Measurements from ENCODE around the gene ACAP2. TPM values are rescaled to one million over a fixed set of nuclear protein-coding genes. Genes with fewer than 3 reads are reported as not detected.

Gene ACAP2
- total RNA-seq, 1 donor from 2014 or later, result 76.6 TPM

GRCh38 chr3:195259475-195260279, 183.1 kb downstream of the ACAP2 start:
- peak; percentile 85 for DNase-seq

GRCh38 chr3:195259154-195259474, 183.7 kb downstream of the ACAP2 start:
- peak; percentile 33 for DNase-seq

GRCh38 chr3:195258449-195259153, 184.2 kb downstream of the ACAP2 start:
- no peak for DNase-seq

DNA sequence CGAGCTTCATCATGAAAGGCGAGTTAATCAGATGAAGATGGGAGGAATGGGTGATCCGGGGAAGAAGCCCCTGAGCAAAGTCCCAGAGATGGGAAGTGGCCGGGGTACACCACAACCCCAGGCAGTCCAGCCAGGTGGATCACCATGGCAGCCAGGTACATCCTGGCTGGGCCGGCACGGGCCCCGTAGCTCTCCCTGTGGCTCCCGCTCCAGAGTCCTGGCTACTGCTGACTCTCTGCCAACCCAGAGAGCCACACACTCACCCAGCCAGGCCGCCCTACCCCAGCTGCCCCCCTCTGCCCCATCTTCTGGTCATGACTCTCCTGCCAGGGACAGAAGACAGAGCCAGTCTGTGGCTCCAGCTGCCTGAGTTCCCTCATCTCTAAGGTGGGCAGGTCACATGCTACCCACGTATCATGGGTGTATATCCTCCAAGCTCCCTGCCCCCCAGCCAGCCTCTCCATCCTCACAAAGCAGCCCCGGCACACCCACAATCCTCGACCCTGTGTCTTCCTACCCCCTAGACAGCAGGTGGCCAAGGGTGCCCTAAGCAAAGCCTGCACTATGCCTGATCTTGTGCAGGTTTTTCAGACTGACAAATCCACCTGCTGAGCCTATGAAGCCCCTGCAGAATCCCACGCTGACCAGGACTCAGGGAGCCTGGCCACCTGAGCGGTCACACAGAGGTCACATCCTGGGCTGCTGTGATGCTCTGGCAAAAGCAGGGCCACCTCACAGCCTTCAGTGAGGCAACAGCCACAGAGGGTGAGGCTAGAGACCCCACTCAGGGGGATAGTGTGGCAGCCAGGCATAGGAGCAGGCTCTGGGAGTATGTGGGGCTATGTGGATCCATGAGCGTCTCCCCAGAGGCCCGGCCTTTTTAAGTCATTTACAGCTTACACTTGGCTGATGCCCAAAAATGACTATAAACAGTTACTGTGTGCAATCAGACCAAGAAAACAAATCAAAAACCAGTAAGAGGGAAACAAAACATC, 185.1 kb downstream of the ACAP2 start:
- no peak for DNase-seq

GRCh38 chr3:195256639-195257453, 186.0 kb downstream of the ACAP2 start:
- no peak for DNase-seq

- DNase-seq, result no peak
These were observed 187.0 kb downstream of the ACAP2 start for GRCh38 chr3:195255571-195256501.

DNA sequence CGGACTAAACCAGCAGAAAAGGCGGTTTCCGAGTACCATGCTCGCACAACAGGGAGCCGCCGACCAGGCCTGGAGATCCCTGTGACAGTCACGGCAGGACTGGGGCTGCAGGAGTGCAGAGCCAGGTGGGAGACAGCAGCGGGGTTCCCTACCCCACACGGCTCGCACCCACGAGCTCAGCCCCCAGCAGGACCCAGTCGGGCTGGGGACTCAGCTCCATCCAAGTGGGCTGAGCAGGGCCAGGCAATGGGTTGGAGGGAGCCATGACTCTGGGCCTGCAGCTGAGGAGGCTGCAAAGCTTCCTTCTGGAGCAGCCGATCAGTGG, 187.7 kb downstream of the ACAP2 start:
- no peak for DNase-seq

- DNase-seq, result no peak
These were observed 188.2 kb downstream of the ACAP2 start for GRCh38 chr3:195254454-195255175.

DNA sequence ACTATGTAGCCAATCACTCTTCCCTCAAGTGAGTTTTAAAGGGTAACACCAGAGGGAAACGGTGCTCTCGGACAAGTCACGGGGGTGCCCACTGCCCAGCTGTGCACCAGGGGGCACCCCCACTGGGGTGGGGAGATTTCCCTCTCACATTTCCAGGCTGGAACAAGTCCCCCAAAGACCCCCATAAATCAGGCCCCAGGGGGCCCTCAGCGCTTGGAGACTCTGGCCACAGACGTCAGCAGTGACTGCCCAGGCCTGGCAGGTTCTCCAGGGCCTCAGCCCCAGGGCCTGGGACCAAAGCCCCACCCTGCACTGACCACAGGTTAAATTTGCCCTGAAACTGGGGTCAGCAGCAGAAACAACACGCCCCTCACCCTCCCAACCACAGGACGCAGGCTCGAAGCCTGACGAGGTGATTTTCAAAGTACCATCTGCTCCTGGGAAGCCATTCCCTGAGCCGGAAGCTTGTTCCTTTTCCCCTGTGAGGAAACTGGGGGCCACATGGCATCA, 188.8 kb downstream of the ACAP2 start:
- DNase-seq, result no peak

GRCh38 chr3:195251336-195252065, 191.3 kb downstream of the ACAP2 start:
- DNase-seq, result no peak

GRCh38 chr3:195250473-195251251, 192.2 kb downstream of the ACAP2 start:
- peak; percentile 39 for DNase-seq

- no peak for DNase-seq
These were observed 192.9 kb downstream of the ACAP2 start for GRCh38 chr3:195249858-195250464.

- DNase-seq, result no peak
These were observed 193.6 kb downstream of the ACAP2 start for GRCh38 chr3:195249057-195249770.

- DNase-seq, result no peak
These were observed 194.5 kb downstream of the ACAP2 start for GRCh38 chr3:195248281-195248680.

- DNase-seq, result no peak
These were observed 195.0 kb downstream of the ACAP2 start for GRCh38 chr3:195247863-195248189.

GRCh38 chr3:195247086-195247862, 195.5 kb downstream of the ACAP2 start:
- no peak for DNase-seq
